Thyroid gland (tissue), 4 donors: ENCODE data around the gene CCDC82.

Experiments used
- POLR2A ChIP-seq, 2 donors: fragments of 450-650 bp; IDR thresholded peaks; one replicate each; pipeline ENCODE4 v1.6.1; 2017; ENCODE audit warnings: antibody characterized with exemption in 2 of 2, mild to moderate bottlenecking in 2 of 2, moderate library complexity in 1 of 2
- TF ChIP-seq, protein P1 (sequence below), 6 experiments: fragments of 200-600 bp in 3 of 6; fragments of 450-650 bp in 3 of 6; sonication (generic) in 3 of 6; IDR thresholded peaks; one replicate each; pipeline ENCODE4 v1.5.1; 2016 to 2019; ENCODE audit warnings: antibody characterized with exemption in 6 of 6, mild to moderate bottlenecking in 2 of 6, inconsistent platforms in 1 of 6, moderate library complexity in 1 of 6

DNA sequence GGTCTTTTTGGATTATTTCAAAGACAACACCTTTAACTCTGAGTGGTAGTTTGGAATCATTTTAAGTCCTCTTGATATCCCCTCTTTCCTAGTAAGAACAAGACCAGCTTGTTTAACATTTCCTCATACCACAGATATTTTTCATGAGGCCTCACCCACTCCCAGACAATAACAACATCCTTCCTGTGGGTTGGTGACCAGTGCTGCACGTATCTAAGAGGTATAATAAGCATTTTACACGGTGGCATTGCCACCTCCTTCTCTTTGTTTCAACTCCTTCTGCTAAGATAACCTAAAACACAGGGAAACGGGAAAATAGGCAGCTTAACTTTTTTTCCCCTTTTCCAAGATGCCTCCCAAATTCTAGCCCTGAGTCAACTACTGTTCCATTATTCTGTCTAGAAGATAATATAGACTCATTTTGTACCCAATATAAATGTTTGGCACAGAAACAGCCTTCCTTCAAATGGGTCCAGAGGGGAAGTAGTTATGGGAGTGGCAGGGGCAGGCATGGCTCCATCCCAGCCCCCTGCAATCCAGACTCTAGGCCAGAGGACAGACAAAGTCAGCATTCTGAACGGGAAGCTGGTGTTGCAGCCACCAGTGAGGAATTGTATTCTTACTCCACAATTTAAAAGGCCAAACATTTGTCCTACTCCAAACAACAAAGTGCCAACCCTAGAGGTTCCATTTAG is 75.2 kb downstream of the CCDC82 start:
- TF ChIP-seq, protein P1, sequence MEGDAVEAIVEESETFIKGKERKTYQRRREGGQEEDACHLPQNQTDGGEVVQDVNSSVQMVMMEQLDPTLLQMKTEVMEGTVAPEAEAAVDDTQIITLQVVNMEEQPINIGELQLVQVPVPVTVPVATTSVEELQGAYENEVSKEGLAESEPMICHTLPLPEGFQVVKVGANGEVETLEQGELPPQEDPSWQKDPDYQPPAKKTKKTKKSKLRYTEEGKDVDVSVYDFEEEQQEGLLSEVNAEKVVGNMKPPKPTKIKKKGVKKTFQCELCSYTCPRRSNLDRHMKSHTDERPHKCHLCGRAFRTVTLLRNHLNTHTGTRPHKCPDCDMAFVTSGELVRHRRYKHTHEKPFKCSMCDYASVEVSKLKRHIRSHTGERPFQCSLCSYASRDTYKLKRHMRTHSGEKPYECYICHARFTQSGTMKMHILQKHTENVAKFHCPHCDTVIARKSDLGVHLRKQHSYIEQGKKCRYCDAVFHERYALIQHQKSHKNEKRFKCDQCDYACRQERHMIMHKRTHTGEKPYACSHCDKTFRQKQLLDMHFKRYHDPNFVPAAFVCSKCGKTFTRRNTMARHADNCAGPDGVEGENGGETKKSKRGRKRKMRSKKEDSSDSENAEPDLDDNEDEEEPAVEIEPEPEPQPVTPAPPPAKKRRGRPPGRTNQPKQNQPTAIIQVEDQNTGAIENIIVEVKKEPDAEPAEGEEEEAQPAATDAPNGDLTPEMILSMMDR (IDR thresholded peaks at IDR 0.05): no peak
- TF ChIP-seq POLR2A (IDR thresholded peaks at IDR 0.05): peak in 1 of 2 donors; percentile 25
